ENCODE data around the gene SPTBN5. TPM values are rescaled to one million over a fixed set of nuclear protein-coding genes. Genes with fewer than 3 reads are reported as not detected.

SPTBN5 gene
- total RNA-seq, 1 donor from 2014 or later: 0.65 TPM

GRCh38 chr15:41825572-41826535 is 68.0 kb downstream of the SPTBN5 start:
- peak overlapping the region; percentile 30 for H3K27ac Mint-ChIP-seq
- H3K4me3 Mint-ChIP-seq: peak overlapping the region; percentile 63
- no peaks in the 10 kb centered on the region for H3K9me3 Mint-ChIP-seq
- H3K4me1 Mint-ChIP-seq: peaks cover 16% of the 10 kb centered on the region
- peaks cover 27% of the 10 kb centered on the region for H3K36me3 Mint-ChIP-seq (ENCODE audit: low read depth)
- no peak for DNase-seq
- intact Hi-C loops (cut with micrococcal nuclease): loop anchor here (5.0 kb wide), 2 partner anchors 129 to 334 kb away; partner anchors contain the start of gene ITPKA
- H3K27me3 Mint-ChIP-seq: peaks cover 2% of the 10 kb centered on the region

- DNase-seq: no peak
- Mint-ChIP-seq H3K36me3 (ENCODE audit: low read depth) (peaks cover 27% of the 10 kb centered on the region), H3K4me1 (peaks cover 15% of the 10 kb centered on the region), H3K9me3 (no peaks in the 10 kb centered on the region), H3K27ac (no peak overlapping the region), H3K4me3 (no peak overlapping the region), H3K27me3 (peaks cover 2% of the 10 kb centered on the region)
- intact Hi-C loops (cut with micrococcal nuclease): loop anchor here (5.0 kb wide), 2 partner anchors 128 to 333 kb away; partner anchors contain the start of gene ITPKA
These were observed 68.7 kb downstream of the SPTBN5 start for GRCh38 chr15:41825145-41825544.

GRCh38 chr15:41824062-41824745 is 69.6 kb downstream of the SPTBN5 start:
- Mint-ChIP-seq H3K27ac (no peak overlapping the region), H3K9me3 (no peaks in the 10 kb centered on the region), H3K27me3 (peaks cover 2% of the 10 kb centered on the region), H3K4me3 (no peak overlapping the region), H3K4me1 (peaks cover 12% of the 10 kb centered on the region), H3K36me3 (ENCODE audit: low read depth) (peaks cover 27% of the 10 kb centered on the region)
- no peak for DNase-seq
- intact Hi-C loops (cut with micrococcal nuclease): no loop called here

DNA sequence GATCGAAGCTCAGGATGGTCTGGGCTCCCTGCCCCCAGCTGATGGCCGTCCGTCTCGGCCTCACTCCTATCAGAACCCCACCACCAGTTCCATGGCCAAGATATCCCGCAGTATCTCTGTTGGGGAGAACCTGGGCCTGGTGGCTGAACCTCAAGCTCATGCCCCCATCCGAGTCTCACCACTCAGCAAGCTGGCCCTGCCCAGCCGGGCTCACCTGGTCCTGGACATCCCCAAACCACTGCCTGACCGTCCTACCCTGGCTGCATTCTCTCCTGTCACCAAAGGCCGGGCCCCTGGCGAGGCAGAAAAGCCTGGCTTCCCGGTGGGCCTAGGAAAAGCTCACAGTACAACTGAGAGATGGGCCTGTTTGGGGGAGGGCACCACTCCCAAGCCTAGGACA is 70.4 kb downstream of the SPTBN5 start:
- Mint-ChIP-seq H3K36me3 (ENCODE audit: low read depth) (peaks cover 30% of the 10 kb centered on the region), H3K4me1 (peaks cover 6% of the 10 kb centered on the region), H3K4me3 (no peak overlapping the region), H3K27me3 (peaks cover 2% of the 10 kb centered on the region), H3K27ac (no peak overlapping the region), H3K9me3 (no peaks in the 10 kb centered on the region)
- DNase-seq: no peak
- intact Hi-C loops (cut with micrococcal nuclease): no loop called here

DNA sequence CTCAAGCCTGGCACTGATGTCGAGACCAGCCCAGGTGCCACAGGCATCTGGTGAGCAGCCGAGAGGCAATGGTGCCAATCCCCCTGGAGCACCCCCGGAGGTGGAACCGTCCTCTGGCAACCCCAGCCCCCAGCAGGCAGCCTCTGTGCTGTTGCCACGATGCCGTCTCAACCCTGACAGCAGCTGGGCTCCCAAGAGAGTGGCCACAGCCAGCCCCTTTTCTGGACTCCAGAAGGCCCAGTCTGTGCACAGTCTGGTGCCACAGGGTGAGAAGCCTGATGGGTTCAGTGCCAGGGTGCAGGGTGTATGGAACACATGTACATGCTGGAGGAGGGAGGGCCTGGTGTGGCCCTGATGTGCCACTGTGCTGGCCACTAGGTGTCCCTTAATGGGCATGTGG is 70.9 kb downstream of the SPTBN5 start:
- Mint-ChIP-seq H3K9me3 (no peaks in the 10 kb centered on the region), H3K27ac (no peak overlapping the region), H3K36me3 (ENCODE audit: low read depth) (peaks cover 30% of the 10 kb centered on the region), H3K4me3 (no peak overlapping the region), H3K27me3 (peaks cover 2% of the 10 kb centered on the region), H3K4me1 (peaks cover 5% of the 10 kb centered on the region)
- DNase-seq: no peak
- intact Hi-C loops (cut with micrococcal nuclease): no loop called here

DNA sequence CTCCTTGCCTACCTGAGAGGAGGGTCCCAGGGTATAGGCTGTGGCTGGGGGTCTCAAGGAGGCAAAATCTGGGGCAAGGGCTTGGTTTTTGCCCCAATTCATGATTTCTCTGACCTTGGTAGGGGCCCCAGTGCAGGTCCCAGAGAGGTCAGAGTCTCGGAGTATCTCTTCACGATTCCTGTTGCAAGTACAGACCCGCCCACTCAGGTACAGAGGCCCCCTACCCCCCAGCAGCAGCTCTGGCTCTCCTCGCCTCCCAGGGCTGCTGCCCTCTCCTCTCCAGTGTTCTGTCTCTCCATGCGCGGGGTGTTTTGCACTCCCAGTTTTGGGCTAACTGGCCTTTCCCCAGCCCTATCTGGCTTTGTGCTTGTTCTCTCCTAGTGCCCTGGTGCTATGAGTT is 71.4 kb downstream of the SPTBN5 start:
- Mint-ChIP-seq H3K9me3 (no peaks in the 10 kb centered on the region), H3K4me3 (no peak overlapping the region), H3K4me1 (peaks cover 3% of the 10 kb centered on the region), H3K27me3 (peaks cover 2% of the 10 kb centered on the region), H3K36me3 (ENCODE audit: low read depth) (peaks cover 30% of the 10 kb centered on the region), H3K27ac (no peak overlapping the region)
- intact Hi-C loops (cut with micrococcal nuclease): no loop called here
- DNase-seq: no peak

- Mint-ChIP-seq H3K4me1 (peaks cover 3% of the 10 kb centered on the region), H3K27me3 (peaks cover 2% of the 10 kb centered on the region), H3K27ac (no peak overlapping the region), H3K9me3 (no peaks in the 10 kb centered on the region), H3K36me3 (ENCODE audit: low read depth) (peaks cover 30% of the 10 kb centered on the region), H3K4me3 (no peak overlapping the region)
- DNase-seq: no peak
- intact Hi-C loops (cut with micrococcal nuclease): no loop called here
These were observed 72.0 kb downstream of the SPTBN5 start for GRCh38 chr15:41821831-41822230.

GRCh38 chr15:41820791-41821423 is 72.9 kb downstream of the SPTBN5 start:
- H3K4me1 Mint-ChIP-seq: no peaks in the 10 kb centered on the region
- no peak overlapping the region for H3K27ac Mint-ChIP-seq
- H3K4me3 Mint-ChIP-seq: no peak overlapping the region
- H3K27me3 Mint-ChIP-seq: no peaks in the 10 kb centered on the region
- intact Hi-C loops (cut with micrococcal nuclease): no loop called here
- H3K9me3 Mint-ChIP-seq: no peaks in the 10 kb centered on the region
- no peak for DNase-seq
- H3K36me3 Mint-ChIP-seq (ENCODE audit: low read depth): peaks cover 28% of the 10 kb centered on the region

- Mint-ChIP-seq H3K27ac (no peak overlapping the region), H3K36me3 (ENCODE audit: low read depth) (peaks cover 26% of the 10 kb centered on the region), H3K4me1 (no peaks in the 10 kb centered on the region), H3K27me3 (no peaks in the 10 kb centered on the region), H3K9me3 (no peaks in the 10 kb centered on the region), H3K4me3 (no peak overlapping the region)
- DNase-seq: no peak
- intact Hi-C loops (cut with micrococcal nuclease): no loop called here
These were observed 74.3 kb downstream of the SPTBN5 start for GRCh38 chr15:41819455-41820050.

- Mint-ChIP-seq H3K4me1 (no peaks in the 10 kb centered on the region), H3K36me3 (ENCODE audit: low read depth) (peaks cover 21% of the 10 kb centered on the region), H3K9me3 (no peaks in the 10 kb centered on the region), H3K27me3 (no peaks in the 10 kb centered on the region), H3K4me3 (no peak overlapping the region), H3K27ac (no peak overlapping the region)
- DNase-seq: no peak
- intact Hi-C loops (cut with micrococcal nuclease): no loop called here
These were observed 76.1 kb downstream of the SPTBN5 start for GRCh38 chr15:41817781-41818180.

- H3K36me3 Mint-ChIP-seq (ENCODE audit: low read depth): peaks cover 20% of the 10 kb centered on the region
- no peaks in the 10 kb centered on the region for H3K4me1 Mint-ChIP-seq
- H3K9me3 Mint-ChIP-seq: no peaks in the 10 kb centered on the region
- DNase-seq: no peak
- no peak overlapping the region for H3K27ac Mint-ChIP-seq
- no peaks in the 10 kb centered on the region for H3K27me3 Mint-ChIP-seq
- intact Hi-C loops (cut with micrococcal nuclease): no loop called here
- H3K4me3 Mint-ChIP-seq: no peak overlapping the region
These were observed 76.5 kb downstream of the SPTBN5 start for GRCh38 chr15:41817327-41817726.

GRCh38 chr15:41816788-41817187 is 77.1 kb downstream of the SPTBN5 start:
- Mint-ChIP-seq H3K4me3 (no peak overlapping the region), H3K4me1 (peaks cover 2% of the 10 kb centered on the region), H3K27ac (no peak overlapping the region), H3K27me3 (no peaks in the 10 kb centered on the region), H3K36me3 (ENCODE audit: low read depth) (peaks cover 21% of the 10 kb centered on the region), H3K9me3 (no peaks in the 10 kb centered on the region)
- intact Hi-C loops (cut with micrococcal nuclease): no loop called here
- DNase-seq: no peak

GRCh38 chr15:41814534-41814933 is 79.3 kb downstream of the SPTBN5 start:
- no peak overlapping the region for H3K4me3 Mint-ChIP-seq
- DNase-seq: no peak
- H3K27ac Mint-ChIP-seq: no peak overlapping the region
- intact Hi-C loops (cut with micrococcal nuclease): loop anchor here (5.0 kb wide), 1 partner anchor 192 kb away; no protein-coding TSS in a partner anchor
- H3K4me1 Mint-ChIP-seq: peaks cover 19% of the 10 kb centered on the region
- no peaks in the 10 kb centered on the region for H3K9me3 Mint-ChIP-seq
- H3K36me3 Mint-ChIP-seq (ENCODE audit: low read depth): peaks cover 15% of the 10 kb centered on the region
- H3K27me3 Mint-ChIP-seq: no peaks in the 10 kb centered on the region
